Measurements from ENCODE around the gene MIER2. TPM values are rescaled to one million over a fixed set of nuclear protein-coding genes. Genes with fewer than 3 reads are reported as not detected.

The MIER2 gene
- total RNA-seq, 1 experiment from 2014 or later, result not detected

- Histone ChIP-seq H3F3A (ENCODE audit: low read length, unreplicated experiment) (no peaks in the 10 kb centered on the region), H3K4me3 (ENCODE audit: low read length) (no peak overlapping the region), H3K36me3 (ENCODE audit: low read depth, low read length) (no peaks in the 10 kb centered on the region), H3K9ac (ENCODE audit: low read length) (no peak overlapping the region), H4K20me1 (ENCODE audit: low read length) (no peaks in the 10 kb centered on the region), H3K9me3 (ENCODE audit: low read length) (no peaks in the 10 kb centered on the region), H3K79me2 (ENCODE audit: low read length) (no peaks in the 10 kb centered on the region), H2AFZ (ENCODE audit: low read length) (no peak overlapping the region), H3K9me2 (replicated peaks; ENCODE audit: low read length) (no peaks in the 10 kb centered on the region), H3K4me2 (ENCODE audit: low read length) (no peak overlapping the region), H3K27ac (ENCODE audit: low read length) (no peak overlapping the region), H3K27me3 (ENCODE audit: low read length) (no peaks in the 10 kb centered on the region), H3K4me1 (ENCODE audit: insufficient read depth, low read length) (no peaks in the 10 kb centered on the region)
- DNase-seq, result no peak
- no peak for ATAC-seq
- intact Hi-C loops (cut with micrococcal nuclease), result no loop called here
- ChIA-PET POLR2A (ENCODE audit: unreplicated experiment) (no interaction called here), CTCF (no interaction called here)
- BruUV-seq (replicated peaks), result no TSS peak
- TF ChIP-seq EZH2phosphoT487 (IDR thresholded peaks at IDR 0.05; ENCODE audit: borderline replicate concordance, low read length) (no peak), CTCF (conservative IDR thresholded peaks at IDR 0.05; ENCODE audit: low read depth, low read length) (no peak), EZH2 (IDR thresholded peaks at IDR 0.05; ENCODE audit: low read length, unreplicated experiment) (no peak)
These were observed 39.1 kb downstream of the MIER2 start for GRCh38 chr19:305240-306150.

- Histone ChIP-seq H3K27me3 (ENCODE audit: low read length) (no peaks in the 10 kb centered on the region), H3K4me2 (ENCODE audit: low read length) (no peak overlapping the region), H3K9ac (ENCODE audit: low read length) (no peak overlapping the region), H3K4me3 (ENCODE audit: low read length) (no peak overlapping the region), H3F3A (ENCODE audit: low read length, unreplicated experiment) (no peaks in the 10 kb centered on the region), H3K79me2 (ENCODE audit: low read length) (no peaks in the 10 kb centered on the region), H3K27ac (ENCODE audit: low read length) (no peak overlapping the region), H3K9me3 (ENCODE audit: low read length) (no peaks in the 10 kb centered on the region), H2AFZ (ENCODE audit: low read length) (no peak overlapping the region), H3K36me3 (ENCODE audit: low read depth, low read length) (no peaks in the 10 kb centered on the region), H4K20me1 (ENCODE audit: low read length) (no peaks in the 10 kb centered on the region), H3K9me2 (replicated peaks; ENCODE audit: low read length) (no peaks in the 10 kb centered on the region), H3K4me1 (ENCODE audit: insufficient read depth, low read length) (no peaks in the 10 kb centered on the region)
- intact Hi-C loops (cut with micrococcal nuclease), result no loop called here
- DNase-seq, result no peak
- no peak for TF ChIP-seq CTCF (conservative IDR thresholded peaks at IDR 0.05; ENCODE audit: low read depth, low read length)
- TF ChIP-seq EZH2 (IDR thresholded peaks at IDR 0.05; ENCODE audit: low read length, unreplicated experiment), result no peak
- no peak for TF ChIP-seq EZH2phosphoT487 (IDR thresholded peaks at IDR 0.05; ENCODE audit: borderline replicate concordance, low read length)
- ChIA-PET POLR2A (ENCODE audit: unreplicated experiment) (no interaction called here), CTCF (no interaction called here)
- no TSS peak for BruUV-seq (replicated peaks)
- no peak for ATAC-seq
These were observed 47.9 kb downstream of the MIER2 start for GRCh38 chr19:296476-297225.
